ENCODE data around the gene TMIGD3.
A peak's percentile ranks its signal among the peaks of the same experiment; 100 is the strongest.

DNA sequence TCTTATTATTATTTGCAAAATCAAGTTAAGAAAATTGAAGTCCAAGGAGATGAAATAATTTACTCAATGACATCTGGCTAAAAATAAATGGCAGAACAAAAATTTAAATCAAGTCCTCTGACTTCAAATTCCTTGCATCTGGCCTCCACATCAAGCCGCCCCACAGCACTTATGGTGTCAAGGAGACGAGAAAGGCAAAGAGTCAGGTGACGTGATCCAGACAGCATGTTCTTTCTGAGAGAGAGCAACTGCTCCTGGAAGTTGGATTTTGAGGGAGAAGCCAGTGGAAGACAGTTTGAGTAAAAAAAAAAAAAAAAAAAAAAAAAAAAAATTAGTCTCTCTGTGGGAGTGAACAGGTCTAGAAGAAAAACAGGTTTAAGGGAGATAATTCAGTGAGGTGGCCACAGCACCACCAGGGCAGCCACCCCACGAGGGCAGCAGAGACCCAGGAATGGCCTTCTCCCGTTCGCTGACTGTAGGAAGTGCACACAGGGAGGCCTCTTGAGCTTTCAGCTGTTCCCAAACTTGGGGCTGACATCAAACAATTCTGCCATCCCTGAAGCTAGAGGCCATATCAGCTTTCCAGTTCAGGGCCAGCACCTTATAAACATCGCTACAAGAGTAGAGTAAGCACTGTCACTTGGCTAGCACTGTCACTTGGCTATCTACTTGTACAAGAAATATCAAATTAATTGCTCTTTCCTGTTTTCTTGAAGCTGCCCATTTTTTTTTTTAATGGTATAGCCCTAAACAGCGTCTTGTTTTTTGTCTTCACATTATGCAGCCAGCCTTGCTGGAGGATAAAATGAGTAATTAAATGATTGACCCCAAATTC, 21.8 kb downstream of the TMIGD3 start:
- peak; percentile 70 for TF ChIP-seq CTCF (IDR thresholded peaks at IDR 0.05)
- no peak for TF ChIP-seq POLR2AphosphoS5 (IDR thresholded peaks at IDR 0.05; ENCODE audit: low read depth, low read length)
